Endometrial microvascular endothelial cells (primary cell): ENCODE data around the gene CALCR. TPM values are rescaled to one million over a fixed set of nuclear protein-coding genes. Genes with fewer than 3 reads are reported as not detected.
"Not testable (repeated sequence)": the region's sequence is repeated elsewhere in the genome, so short reads cannot be mapped to it uniquely, and the experiment has no call there.

Source experiments
- in situ Hi-C: cut with HindIII; loops from 2 replicates; pipeline ENCODE4 v1.10.0; 2017; ENCODE audit warnings: low sequenced_read_pairs, low pct_unique_long_range_greater_than_20kb; ENCODE audit errors: inconsistent ontology term
- total RNA-seq: library from RNA; depleted of rRNA; stranded (reverse); fragments of >200 nt; gene quantifications from one replicate; pipeline ENCODE4 v1.2.3, GENCODE V29; 2015; ENCODE audit errors: inconsistent ontology term

Gene CALCR
- total RNA-seq, 1 donor from 2014 or later: not detected

GRCh38 chr7:93563584-93563983 is 10.9 kb downstream of the CALCR start:
- in situ Hi-C loops: no loop called here

DNA sequence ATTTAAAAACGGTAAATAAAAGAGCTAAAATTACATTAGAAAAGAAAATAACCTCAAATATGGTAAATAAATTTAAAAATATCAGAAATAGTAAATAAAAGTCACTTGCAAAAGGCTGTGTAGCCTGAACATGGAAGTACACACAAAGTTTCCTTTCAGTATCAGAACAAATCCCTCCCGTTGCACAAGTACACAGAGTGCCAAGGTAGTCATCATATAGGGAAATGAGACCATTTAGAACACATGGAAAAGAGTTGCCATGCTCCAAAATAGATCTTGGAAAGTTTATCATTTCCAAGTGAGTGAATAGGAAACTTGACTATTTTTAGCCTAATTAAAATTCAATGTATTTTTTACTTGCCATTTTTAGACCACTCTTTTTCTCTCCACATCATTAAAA is 11.6 kb downstream of the CALCR start:
- in situ Hi-C loops: no loop called here

GRCh38 chr7:93562106-93562505 is 12.4 kb downstream of the CALCR start:
- in situ Hi-C loops: no loop called here

DNA sequence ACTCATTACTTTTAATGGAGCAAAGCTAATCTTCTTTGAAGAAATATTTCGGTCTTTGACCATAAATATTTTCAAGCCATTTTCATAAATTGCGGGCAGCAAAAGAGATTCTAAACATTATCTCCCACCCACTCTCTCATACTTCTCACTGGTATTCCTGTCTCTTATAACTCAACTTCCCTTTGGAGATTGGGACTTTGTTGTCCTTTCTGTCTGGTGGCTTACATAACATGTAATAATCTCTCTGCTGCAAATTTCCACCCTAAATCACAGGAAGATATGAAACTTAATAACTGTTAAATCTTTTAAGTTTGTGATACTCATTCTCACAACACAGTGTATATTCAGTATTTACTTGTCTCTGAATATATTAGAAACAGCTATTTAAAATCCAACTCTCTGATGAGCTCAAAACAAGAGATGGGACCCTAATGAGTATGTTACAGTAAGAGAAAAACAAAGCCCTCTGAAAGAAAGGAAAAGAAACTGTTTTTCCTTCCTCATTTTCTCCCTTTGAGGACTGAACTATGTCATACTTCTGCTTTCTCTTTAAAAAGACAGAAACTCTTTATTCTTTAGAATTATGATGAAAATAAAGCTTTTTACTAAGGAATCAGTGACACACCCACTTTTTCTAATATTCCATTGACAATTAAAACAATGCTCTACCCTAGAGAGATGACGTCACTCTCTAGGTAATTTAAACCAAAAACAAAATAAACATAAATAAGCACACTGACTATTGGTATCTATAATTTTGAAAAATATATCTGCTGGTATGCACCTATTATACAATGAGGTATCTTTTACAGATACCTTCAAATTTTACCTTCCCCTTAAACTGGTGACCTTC is 14.7 kb downstream of the CALCR start:
- in situ Hi-C loops: no loop called here

- in situ Hi-C loops: no loop called here
These were observed 15.6 kb downstream of the CALCR start for GRCh38 chr7:93558705-93559614.

DNA sequence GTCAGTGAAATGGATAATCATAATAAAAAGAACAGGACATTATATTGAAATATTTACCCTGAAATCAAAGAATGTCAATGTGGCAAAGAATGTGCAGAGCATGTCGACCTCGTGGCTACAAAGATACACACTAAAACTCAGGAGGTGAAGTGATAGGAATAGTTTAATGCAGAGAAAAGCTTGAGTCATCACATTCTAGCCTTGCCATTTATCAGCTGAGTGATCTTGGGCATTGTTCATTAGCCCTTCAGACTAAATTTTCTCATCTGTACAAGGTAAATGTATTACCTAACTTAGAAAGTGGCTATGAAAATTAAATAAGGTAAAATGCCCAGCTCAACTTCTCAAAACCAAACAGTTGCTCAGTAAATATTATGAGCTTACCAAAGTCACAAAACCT is 22.6 kb downstream of the CALCR start:
- in situ Hi-C loops: no loop called here

GRCh38 chr7:93551063-93551895 is 23.2 kb downstream of the CALCR start:
- in situ Hi-C loops: no loop called here

DNA sequence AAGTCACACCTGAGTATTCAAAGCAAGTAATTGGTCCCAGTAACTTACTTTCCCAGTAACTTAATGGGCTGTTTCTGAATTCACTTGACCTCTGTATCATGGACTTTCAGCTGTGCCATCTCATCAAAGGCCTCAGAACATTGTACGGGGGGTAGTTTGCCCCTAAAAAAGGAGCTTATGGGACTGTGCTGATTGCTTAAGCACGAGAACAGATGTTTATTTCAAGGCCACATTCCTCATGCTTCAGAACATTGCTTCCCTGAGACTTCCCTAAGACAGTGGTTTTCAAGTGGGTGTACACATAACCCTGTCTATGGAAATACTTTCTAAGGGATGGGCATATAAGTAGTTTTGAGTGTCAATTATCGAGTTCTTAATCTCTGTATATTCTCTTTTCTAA is 26.8 kb downstream of the CALCR start:
- in situ Hi-C loops: no loop called here

- in situ Hi-C loops: no loop called here
These were observed 29.8 kb downstream of the CALCR start for GRCh38 chr7:93544691-93545090.

DNA sequence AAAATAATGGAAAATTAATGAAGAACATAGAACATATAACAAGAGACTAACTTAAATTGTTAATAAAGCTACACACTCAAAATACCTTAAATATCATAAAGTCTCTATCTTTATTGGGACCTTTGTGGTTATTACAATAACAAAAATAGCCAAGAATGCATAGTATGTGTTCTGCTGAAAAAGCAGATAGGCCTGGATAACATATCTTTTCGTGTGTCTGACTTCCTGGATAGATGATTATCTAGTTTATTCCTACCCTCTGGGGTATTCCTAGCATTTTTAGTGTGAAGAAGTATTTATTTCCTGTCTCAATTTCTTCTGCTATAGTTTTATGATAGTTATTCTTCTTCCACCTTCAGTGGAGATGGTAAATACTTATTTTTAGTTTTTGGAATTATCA is 36.5 kb downstream of the CALCR start:
- in situ Hi-C loops: no loop called here

GRCh38 chr7:93535616-93536015 is 38.9 kb downstream of the CALCR start:
- in situ Hi-C loops: no loop called here

DNA sequence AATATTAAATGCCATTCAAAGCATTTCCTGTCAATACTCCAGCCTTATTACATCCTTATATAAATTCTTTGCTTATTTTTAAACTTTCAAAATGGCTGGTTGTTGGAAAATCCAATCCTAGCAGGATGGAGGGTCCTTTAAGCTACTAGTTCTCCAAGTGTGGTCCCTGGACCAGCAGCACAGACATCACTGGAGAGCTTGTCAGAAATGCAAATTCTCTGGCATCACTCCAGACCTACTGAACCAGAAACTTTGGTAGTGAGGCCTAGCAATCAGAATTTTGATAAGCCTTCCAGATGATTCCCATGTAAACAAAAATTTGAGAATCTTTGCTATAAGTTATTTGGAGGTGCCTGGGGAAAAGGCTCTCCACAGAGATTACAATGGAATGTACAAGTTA is 43.8 kb downstream of the CALCR start:
- in situ Hi-C loops: no loop called here

GRCh38 chr7:93516834-93517233 is 57.7 kb downstream of the CALCR start:
- in situ Hi-C loops: no loop called here

DNA sequence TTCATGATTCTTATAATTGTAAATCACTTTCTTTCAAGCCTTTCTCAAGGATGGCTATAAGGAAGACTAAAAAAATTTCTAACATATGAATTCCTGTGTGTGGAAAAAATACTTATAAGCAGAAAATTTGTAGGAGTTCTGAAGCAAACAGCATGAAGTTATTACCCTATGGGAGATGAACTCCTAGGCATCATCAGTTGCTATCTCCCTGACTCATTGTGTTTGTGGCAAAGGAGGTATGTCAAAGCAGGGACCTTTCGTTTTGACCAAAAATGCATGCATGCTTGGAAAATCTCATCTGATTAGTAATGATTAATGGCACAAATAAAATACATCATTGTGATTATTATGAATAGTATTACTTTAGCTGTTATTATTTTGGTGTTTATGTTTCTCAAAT is 59.4 kb downstream of the CALCR start:
- in situ Hi-C loops: no loop called here

DNA sequence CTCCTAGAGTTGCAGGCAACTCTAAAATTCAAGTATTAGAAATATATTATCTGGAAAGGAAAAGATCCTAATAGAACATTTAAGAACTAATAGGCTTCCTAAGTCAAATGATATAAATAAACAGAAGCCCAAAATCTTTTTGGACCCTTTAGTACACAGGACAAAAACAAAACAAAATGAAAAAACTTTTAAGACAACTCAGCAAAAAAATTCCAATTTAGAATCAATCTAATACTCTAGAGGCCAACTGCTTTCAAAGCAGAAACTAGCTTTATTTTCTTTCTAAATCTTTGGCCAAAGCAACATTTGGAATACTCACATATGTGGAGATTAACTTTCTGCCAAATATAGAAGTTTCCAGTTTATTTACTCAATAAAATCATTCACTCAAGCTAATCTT is 65.2 kb downstream of the CALCR start:
- in situ Hi-C loops: no loop called here

DNA sequence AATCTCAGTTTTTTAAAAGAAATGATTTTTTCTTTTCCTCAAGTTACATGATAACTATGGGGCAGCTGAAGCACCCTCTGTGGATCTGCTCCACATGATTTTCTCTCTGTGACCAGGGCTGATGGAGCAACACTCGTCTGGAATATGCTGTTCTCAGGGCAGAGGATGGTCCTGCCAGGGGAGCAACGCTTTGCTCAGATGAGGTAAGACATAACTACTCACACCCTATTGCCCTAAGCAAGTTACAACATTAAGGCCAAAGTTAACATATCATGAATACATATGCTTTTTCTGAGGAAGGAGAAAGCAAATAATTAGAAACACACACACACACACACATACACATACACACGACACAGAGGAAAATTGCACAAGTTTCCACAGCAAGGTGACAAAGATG is 71.4 kb downstream of the CALCR start:
- in situ Hi-C loops: no loop called here

GRCh38 chr7:93491860-93492259 is 82.7 kb downstream of the CALCR start:
- in situ Hi-C loops: not testable (repeated sequence)

GRCh38 chr7:93476491-93477344 is 97.8 kb downstream of the CALCR start:
- in situ Hi-C loops: no loop called here
